ENCODE results near the gene USP15. TPM values are rescaled to one million over a fixed set of nuclear protein-coding genes. Genes with fewer than 3 reads are reported as not detected.

The USP15 gene
- polyA plus RNA-seq, 1 experiment: 21.9 TPM

DNA sequence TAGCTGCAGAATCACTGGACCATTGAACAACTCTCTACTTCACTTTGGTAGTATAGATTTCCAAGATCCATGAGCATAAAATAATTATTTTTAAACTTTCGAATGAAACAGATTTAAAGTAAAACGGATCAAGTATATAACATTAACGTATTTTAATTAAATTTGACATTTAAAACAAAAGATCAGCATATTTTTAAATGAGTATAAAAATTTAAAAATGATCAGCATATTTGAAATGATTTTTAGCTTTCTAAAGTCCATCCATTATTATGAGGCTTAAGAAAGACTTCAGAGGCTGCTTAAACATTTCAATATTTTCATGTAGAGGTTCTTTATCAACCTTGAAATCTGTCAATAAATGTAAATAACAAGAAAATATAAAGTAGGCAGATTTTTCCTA is 5.2 kb upstream of the USP15 start:
- H3K27me3 ChIP-seq (ENCODE audit: control insufficient read depth, insufficient read depth, low read length): no peaks in the 10 kb centered on the region
- CTCF ChIA-PET: no interaction called here
- H3K4me3 ChIP-seq (ENCODE audit: low read depth, low read length): no peak overlapping the region
- TF ChIP-seq, protein P1, sequence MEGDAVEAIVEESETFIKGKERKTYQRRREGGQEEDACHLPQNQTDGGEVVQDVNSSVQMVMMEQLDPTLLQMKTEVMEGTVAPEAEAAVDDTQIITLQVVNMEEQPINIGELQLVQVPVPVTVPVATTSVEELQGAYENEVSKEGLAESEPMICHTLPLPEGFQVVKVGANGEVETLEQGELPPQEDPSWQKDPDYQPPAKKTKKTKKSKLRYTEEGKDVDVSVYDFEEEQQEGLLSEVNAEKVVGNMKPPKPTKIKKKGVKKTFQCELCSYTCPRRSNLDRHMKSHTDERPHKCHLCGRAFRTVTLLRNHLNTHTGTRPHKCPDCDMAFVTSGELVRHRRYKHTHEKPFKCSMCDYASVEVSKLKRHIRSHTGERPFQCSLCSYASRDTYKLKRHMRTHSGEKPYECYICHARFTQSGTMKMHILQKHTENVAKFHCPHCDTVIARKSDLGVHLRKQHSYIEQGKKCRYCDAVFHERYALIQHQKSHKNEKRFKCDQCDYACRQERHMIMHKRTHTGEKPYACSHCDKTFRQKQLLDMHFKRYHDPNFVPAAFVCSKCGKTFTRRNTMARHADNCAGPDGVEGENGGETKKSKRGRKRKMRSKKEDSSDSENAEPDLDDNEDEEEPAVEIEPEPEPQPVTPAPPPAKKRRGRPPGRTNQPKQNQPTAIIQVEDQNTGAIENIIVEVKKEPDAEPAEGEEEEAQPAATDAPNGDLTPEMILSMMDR (IDR thresholded peaks at IDR 0.05; ENCODE audit: insufficient read depth, low read depth, low read length): no peak
- POLR2A ChIA-PET: no interaction called here
- no peak for DNase-seq (ENCODE audit: low read depth)
- no peaks in the 10 kb centered on the region for H3K36me3 ChIP-seq (ENCODE audit: control insufficient read depth, insufficient read depth, low read length)

- H3K36me3 ChIP-seq (ENCODE audit: control insufficient read depth, insufficient read depth, low read length): no peaks in the 10 kb centered on the region
- H3K27me3 ChIP-seq (ENCODE audit: control insufficient read depth, insufficient read depth, low read length): no peaks in the 10 kb centered on the region
- no peak overlapping the region for H3K4me3 ChIP-seq (ENCODE audit: low read depth, low read length)
- TF ChIP-seq, protein P1 (IDR thresholded peaks at IDR 0.05; ENCODE audit: insufficient read depth, low read depth, low read length): no peak
- DNase-seq (ENCODE audit: low read depth): no peak
- POLR2A ChIA-PET: no interaction called here
- CTCF ChIA-PET: no interaction called here
Observed at GRCh38 chr12:62256408-62257096, 3.7 kb upstream of the USP15 start.

- DNase-seq (ENCODE audit: low read depth): no peak
- ChIA-PET CTCF (interaction anchor here (0.9 kb wide), 1 partner anchor 10 kb away, joined by 3 read pairs; no protein-coding TSS in a partner anchor), POLR2A (no interaction called here)
- TF ChIP-seq, protein P1 (IDR thresholded peaks at IDR 0.05; ENCODE audit: insufficient read depth, low read depth, low read length): no peak
- Histone ChIP-seq H3K36me3 (ENCODE audit: control insufficient read depth, insufficient read depth, low read length) (no peaks in the 10 kb centered on the region), H3K27me3 (ENCODE audit: control insufficient read depth, insufficient read depth, low read length) (no peaks in the 10 kb centered on the region), H3K4me3 (ENCODE audit: low read depth, low read length) (no peak overlapping the region)
Observed at GRCh38 chr12:62258231-62258630, 2.0 kb upstream of the USP15 start.

GRCh38 chr12:62258941-62259630 is 1.1 kb upstream of the USP15 start:
- POLR2A ChIA-PET: no interaction called here
- TF ChIP-seq, protein P1 (IDR thresholded peaks at IDR 0.05; ENCODE audit: insufficient read depth, low read depth, low read length): no peak
- CTCF ChIA-PET: interaction anchor here (0.9 kb wide), 2 partner anchors 11 to 16 kb away, joined by 3 read pairs; no protein-coding TSS in a partner anchor
- H3K4me3 ChIP-seq (ENCODE audit: low read depth, low read length): peak overlapping the region; percentile 91
- H3K27me3 ChIP-seq (ENCODE audit: control insufficient read depth, insufficient read depth, low read length): no peaks in the 10 kb centered on the region
- no peak for DNase-seq (ENCODE audit: low read depth)
- H3K36me3 ChIP-seq (ENCODE audit: control insufficient read depth, insufficient read depth, low read length): no peaks in the 10 kb centered on the region

GRCh38 chr12:62259631-62259992 is 592 bp upstream of the USP15 start:
- Histone ChIP-seq H3K27me3 (ENCODE audit: control insufficient read depth, insufficient read depth, low read length) (no peaks in the 10 kb centered on the region), H3K36me3 (ENCODE audit: control insufficient read depth, insufficient read depth, low read length) (no peaks in the 10 kb centered on the region), H3K4me3 (ENCODE audit: low read depth, low read length) (peak overlapping the region; percentile 91)
- POLR2A ChIA-PET: no interaction called here
- TF ChIP-seq, protein P1 (IDR thresholded peaks at IDR 0.05; ENCODE audit: insufficient read depth, low read depth, low read length): no peak
- DNase-seq (ENCODE audit: low read depth): no peak
- CTCF ChIA-PET: interaction anchor here (0.9 kb wide), 2 partner anchors 16 to 179 kb away, joined by 3 to 4 read pairs; no protein-coding TSS in a partner anchor
